Astrocyte of the cerebellum (primary cell): Measurements from ENCODE around the gene FAM53B.

Experiments used
- DNase-seq: peaks from one replicate; pipeline ENCODE4 v3.0.0-alpha.2; 2011; ENCODE audit warnings: low read depth
- H3K4me3 ChIP-seq: 2 replicates; pipeline ENCODE4 v1.5.1; 2011; ENCODE audit warnings: mild to moderate bottlenecking, low read depth, low read length, moderate library complexity
- CTCF ChIP-seq: IDR thresholded peaks from 2 replicates; pipeline ENCODE4 v1.5.1; 2012; ENCODE audit warnings: low read length, low read depth, moderate library complexity, mild to moderate bottlenecking; ENCODE audit errors: missing control alignments
- in situ Hi-C: cut with HindIII; loops from 2 replicates; pipeline ENCODE4 v1.10.0; 2017; ENCODE audit warnings: low sequenced_read_pairs

The FAM53B gene

GRCh38 chr10:124665558-124665957 is 78.6 kb downstream of the FAM53B start:
- TF ChIP-seq CTCF: no peak
- in situ Hi-C loops: no loop called here
- DNase-seq: no peak
- no peak overlapping the region for H3K4me3 ChIP-seq

GRCh38 chr10:124665091-124665490 is 79.1 kb downstream of the FAM53B start:
- in situ Hi-C loops: no loop called here
- H3K4me3 ChIP-seq: no peak overlapping the region
- no peak for DNase-seq
- no peak for TF ChIP-seq CTCF

GRCh38 chr10:124663766-124664360 is 80.3 kb downstream of the FAM53B start:
- in situ Hi-C loops: loop anchor here (5.0 kb wide), 2 partner anchors 47 to 63 kb away; no protein-coding TSS in a partner anchor
- TF ChIP-seq CTCF: no peak
- no peak overlapping the region for H3K4me3 ChIP-seq
- DNase-seq: no peak

GRCh38 chr10:124663228-124663627 is 81.0 kb downstream of the FAM53B start:
- no peak for DNase-seq
- H3K4me3 ChIP-seq: no peak overlapping the region
- no peak for TF ChIP-seq CTCF
- in situ Hi-C loops: loop anchor here (5.0 kb wide), 2 partner anchors 46 to 64 kb away; no protein-coding TSS in a partner anchor

GRCh38 chr10:124661660-124662180 is 82.5 kb downstream of the FAM53B start:
- no peak for DNase-seq
- no peak for TF ChIP-seq CTCF
- in situ Hi-C loops: loop anchor here (5.0 kb wide), 2 partner anchors 44 to 66 kb away; no protein-coding TSS in a partner anchor
- H3K4me3 ChIP-seq: no peak overlapping the region

- no peak overlapping the region for H3K4me3 ChIP-seq
- in situ Hi-C loops: loop anchor here (5.0 kb wide), 2 partner anchors 43 to 67 kb away; no protein-coding TSS in a partner anchor
- TF ChIP-seq CTCF: no peak
- no peak for DNase-seq
Measured at GRCh38 chr10:124660404-124661125, 83.6 kb downstream of the FAM53B start.
